ENCODE results near the gene BLM.

BLM gene

DNA sequence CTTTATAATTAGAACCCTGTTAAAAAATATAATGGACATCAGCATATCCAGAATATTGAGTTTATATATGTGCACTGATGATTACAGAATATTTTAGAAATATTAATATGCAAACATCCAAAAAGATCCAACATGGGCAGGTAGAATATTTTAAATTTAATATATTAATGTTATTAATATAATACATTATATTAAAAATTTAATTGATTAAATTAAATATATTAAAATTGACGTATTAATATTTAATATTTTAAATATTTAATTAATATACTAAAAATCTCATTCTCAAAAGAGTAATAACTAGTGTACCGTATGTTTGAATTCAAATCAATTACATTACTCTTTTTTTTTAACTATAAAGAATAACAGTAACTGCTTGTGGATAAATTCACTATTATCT lies 77.4 kb downstream of the BLM start:
- DNase-seq, result no peak

DNA sequence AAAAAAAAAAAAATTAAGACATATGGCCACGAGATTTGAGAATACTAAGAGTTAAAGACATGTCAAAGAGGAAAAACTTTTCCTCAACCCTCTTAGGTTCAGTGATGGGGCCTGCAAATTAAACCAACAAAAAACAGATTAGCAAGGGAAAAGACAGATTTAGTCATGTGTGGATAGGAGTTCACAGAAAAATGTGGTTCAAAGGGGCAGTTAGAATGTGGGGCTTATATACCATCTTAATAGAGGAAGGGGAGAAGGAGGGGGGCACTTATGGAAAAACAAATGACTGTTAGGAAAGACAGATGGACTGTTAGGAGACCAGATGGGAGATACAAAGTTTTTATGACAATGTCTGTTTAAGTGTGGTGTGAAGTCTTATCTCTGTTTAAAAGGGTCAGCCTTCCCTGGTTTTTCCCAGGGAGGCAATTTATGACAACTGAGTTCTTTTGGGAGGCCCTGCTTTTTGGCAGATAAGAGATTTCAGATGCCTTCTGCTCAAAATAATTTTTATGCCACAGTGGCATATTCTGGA lies 82.6 kb downstream of the BLM start:
- no peak for DNase-seq

- no peak for DNase-seq
Observed at GRCh38 chr15:90801803-90802202, 84.7 kb downstream of the BLM start.

DNA sequence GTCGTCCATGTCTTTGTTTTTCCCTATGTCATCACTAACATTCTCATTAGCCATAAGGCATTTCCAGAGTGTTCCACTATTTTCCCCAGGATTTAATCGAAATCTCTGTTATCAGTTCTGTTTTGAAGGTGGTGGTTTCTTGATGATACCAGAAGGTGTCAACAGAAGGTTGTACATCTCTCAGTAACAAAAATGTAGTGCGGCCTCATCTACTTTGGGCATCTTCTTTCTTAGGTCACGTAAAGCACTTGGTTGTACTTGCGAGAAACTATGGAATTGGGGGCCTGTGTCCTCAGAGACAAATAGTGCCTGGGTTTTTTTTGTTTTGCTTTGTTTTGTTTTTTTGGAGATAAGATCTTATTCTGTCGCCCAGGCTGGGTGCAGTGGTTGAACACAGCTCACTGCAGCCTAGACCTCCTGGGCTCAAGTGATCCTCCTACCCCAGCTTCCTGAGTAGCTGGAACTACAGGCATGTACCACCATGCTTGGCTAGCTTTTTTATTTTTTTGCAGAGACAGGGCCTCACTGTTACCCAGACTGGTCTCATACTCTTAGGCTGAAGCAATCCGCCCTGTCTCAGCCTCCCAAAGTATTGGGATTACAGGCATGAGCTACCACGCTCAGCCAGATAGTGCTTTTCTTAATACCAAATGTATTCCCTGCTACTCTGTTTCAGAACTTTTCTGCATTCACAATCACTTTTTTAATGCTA lies 90.1 kb downstream of the BLM start:
- no peak for DNase-seq

DNA sequence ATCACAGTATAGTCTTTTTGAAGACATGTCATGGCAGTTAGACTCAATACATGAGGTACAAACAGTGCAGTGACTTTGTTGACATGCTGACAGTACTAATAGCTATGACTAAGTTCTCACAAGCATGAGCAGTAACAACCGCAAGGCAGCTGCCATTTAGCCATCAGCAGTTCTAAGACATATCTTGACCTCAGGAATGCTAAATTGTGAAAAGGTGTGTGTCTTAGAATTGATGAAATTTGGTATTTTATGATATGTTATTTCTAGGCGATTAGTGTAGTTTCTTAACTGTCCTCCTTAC lies 90.6 kb downstream of the BLM start:
- no peak for DNase-seq

GRCh38 chr15:90808517-90809235 lies 91.5 kb downstream of the BLM start:
- no peak for DNase-seq

- DNase-seq, result no peak
Observed at GRCh38 chr15:90809536-90809935, 92.4 kb downstream of the BLM start.

DNA sequence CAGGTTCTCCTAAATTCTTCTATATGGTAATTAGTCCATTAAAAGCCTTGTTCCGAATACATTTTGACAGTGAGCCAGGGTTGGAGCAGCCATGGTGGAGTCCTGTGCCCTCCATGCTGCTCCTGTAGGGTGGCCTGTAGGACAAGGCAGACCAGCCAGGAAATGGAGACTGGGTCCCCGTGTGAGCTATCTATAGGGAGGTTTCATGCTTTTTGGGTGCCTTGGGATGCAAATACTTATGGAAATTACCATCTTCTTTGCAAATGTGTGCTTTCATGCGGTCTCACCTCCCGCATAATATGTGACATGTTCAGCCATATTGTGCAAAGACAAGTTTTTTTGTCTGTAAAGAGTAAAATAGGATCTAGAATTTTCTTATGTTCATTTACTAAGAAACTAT lies 93.2 kb downstream of the BLM start:
- no peak for DNase-seq

DNA sequence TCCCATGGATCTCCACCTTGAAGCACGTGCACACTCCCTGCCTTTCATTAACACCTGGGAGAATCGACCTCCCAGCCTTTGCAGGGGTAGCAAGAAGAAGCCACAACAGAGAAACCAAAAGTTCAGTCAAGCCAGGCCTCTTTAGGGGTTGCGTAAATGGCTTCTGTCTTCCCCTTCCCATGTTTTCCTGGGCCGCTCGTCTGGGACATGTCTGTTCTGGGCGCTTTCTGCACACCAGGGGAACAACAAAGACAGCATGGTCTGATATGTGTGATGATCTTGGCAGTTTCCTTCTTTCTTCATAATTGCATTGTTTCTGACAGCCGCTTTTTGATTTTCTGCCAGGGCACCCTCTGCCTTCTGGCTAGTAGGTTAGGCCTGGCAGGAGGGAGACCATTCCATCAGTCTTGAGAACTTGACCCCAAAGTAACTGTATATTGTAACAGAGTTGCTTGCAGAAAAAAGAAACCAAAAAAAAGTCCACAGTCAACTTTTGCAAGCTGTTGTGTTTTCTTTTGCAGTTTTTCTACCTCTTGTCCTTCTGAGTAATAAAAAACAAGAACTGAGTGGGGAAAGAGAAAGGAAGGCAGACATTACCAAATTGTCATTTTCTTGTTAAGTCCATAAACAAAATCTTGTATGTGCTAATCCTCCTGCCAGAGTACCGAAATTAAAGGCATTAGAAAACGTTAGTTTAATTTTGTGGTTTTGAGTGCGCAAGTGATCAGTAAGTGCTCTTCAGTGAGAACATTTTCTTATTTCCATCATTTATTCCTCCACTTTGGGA lies 95.2 kb downstream of the BLM start:
- no peak for DNase-seq

- no peak for DNase-seq
Observed at GRCh38 chr15:90812958-90813265, 95.8 kb downstream of the BLM start.

- DNase-seq, result no peak
Observed at GRCh38 chr15:90813796-90814190, 96.6 kb downstream of the BLM start.

DNA sequence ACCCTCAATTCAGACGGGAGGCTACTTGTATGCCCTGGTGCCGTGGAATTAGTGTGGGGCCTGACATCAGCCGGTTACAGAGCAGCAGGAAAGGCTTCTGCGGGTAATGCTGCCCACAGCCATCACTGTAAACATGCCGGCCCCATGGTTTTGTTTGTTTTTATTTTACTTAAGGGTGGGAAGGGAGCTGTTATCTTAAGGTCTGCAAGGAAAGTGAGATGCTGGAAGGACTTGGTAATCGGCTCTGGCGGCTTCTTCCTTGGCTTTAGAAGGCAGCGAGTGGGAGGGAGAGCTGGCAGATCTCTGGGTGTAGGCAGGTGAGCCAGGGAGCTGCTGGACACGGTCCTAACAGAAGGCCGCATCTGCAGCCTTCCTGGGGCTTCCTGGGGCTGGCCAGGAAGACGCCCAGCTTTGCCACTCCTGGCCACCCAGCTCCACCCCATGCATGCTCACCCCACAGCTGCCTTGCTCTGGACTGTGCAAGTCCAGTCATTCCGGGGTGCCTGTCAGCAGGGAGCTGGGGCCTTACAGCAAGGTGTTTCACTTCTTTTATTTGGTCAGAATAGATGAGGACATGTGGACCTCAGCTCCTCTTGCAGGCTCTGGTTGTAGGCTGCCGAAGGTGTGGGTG lies 97.2 kb downstream of the BLM start:
- no peak for DNase-seq

DNA sequence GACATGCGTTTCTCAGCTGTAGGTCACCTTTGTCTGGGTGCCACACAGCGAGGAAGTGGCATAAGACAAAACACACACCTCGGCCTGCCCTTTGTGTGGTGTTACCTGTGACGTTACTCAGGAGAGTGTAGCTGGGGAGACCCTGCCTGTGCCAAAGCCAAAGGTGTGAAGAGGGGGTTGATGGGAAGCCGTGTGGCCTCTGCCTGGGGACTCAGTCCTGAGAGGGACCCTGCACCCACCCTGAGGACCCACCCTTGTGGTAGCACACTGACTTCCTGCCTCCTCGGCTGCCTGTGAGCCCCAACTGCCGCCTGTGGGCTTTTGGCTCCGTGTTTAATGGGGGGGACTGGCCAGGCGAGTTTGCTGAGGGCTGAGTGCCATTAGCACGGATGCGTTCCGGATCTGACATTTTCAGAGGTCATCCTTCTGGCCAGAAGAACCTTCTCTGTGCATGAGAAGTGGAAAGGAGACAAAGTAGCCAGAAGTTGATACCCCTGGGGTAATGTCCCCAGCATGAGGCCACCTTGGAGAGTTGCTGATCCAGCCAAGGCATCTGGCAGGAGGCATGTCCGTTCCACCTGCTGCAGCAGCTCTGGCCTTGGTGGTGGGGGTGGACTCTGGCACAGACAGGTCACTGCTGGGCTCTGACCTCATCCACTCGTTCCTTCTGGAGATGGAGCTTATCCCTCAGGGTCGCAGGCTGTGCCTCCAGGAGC lies 99.4 kb downstream of the BLM start:
- peak; percentile 35 to 41 for DNase-seq

DNA sequence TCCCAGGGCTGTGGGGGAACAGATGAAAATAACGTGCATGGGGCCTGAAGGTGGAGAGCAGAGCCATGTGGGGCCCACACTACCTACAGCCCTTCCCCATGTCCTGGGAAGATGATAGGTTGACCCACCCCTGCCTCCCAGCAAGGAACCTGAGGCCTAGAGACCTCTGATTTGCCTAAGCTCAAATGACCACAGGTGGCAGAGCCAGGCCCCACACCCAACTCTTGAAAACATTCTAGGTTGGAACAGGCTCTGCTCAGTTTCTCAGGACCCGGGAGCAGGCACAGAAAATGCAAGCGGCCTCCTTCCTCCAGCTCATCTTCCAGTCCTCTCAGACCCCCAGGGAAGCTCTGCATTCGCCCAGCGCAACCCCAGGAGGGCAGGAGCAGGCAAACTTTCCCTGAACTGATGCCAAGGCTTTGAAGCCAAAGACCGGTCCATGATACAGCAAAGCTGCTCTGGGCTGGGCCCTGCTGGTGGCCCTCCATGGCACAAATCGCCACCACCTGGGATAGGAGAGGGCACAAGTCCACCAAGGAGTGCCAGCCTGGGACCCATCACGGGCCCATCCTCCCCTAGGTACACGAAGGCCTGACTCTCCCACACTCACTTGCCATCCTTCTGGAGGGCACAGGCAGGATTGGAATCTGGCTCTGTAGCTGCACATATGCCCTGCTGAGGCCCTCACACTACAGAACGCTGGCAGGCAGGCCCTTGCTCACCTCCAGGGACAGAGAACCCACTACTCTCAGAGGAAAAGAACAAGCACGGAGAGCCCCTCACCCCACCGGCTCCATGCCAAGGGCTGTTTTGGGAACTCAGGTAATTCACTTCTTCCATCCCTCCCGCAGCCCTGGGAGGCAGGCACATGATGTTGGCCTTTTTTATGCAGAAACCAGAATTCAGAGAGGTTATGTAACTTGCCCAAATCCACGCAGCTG lies 100.2 kb downstream of the BLM start:
- DNase-seq, result no peak

- peak in 1 of 2 donors; percentile 68 for DNase-seq
Observed at GRCh38 chr15:90818251-90819210, 101.4 kb downstream of the BLM start.

DNA sequence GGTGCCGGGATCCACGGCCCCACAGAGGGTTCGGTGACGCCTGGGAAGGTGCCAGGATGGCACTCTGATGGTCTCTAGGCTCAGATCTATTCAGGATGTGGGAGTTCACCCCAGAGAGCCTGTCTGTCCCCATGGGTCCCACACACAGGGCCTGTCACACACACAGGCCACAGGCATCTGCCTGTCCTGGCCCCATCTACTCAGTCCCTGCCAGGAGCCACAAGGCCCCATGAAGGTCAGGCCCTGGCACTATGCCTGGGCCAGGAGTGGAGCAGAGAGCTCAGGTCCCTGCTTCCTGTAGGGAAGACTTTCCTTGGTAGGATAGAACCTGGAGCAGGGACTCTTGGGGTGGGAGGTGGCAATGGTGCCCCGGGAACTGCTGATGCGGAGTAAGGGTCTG lies 102.2 kb downstream of the BLM start:
- no peak for DNase-seq

- no peak for DNase-seq
Observed at GRCh38 chr15:90819850-90820249, 102.7 kb downstream of the BLM start.

DNA sequence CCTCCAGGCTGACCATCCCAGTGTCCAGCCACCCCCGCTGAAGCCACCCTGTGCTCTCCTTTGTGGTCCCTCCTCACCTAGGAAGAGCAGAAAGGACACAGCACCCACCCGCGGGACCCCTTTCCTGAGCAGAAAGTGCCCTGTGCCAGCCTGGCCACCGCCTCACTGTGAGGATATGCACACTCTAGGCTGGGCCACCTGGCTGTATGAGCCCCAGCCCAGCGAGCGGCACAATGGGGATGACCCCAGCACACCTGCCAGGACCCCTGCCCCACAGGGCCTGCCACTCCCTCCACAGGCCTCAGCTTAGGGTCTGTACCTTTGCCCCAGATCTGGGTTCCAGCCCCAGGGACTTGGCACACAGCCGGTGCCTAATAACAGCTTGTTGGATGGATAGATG lies 103.3 kb downstream of the BLM start:
- DNase-seq, result no peak

DNA sequence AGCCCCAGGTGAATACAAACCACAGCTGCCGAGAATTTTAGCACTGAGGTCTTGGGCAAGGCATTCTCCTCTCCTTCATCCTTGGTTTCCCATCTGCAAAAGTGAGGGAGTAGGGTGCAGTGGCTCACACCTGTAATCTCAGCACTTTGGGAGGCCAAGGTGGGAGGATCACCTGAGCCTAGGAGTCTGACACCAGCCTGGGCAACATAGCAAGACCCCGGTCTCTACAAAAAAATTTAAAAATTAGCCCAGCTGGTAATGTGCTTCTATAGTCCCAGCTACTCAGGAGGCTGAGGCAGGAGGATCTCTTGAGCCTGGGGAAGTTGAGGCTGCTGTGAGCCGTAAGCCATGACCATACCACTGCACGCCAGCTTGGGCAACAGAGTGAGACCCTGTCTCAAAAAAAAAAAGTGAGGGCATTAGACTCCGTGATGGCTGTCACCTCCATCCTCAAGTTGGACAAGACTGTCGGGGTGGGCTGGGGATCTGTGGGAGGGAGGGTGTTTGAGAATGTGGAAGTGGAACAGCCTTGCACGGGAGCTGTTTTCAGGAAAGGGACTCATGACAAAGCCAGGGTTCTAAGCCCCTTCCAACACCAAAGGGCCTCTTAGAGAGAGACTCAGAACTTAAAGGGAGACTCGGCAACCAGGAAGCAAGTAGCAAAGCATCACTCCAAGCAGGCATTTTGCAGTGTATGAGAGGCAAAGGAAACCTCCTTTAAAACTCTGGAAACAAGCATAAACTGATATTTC lies 105.2 kb downstream of the BLM start:
- no peak for DNase-seq

Measured in CD4-positive, alpha-beta T cell treated with Interferon alpha-2 for 1 hour (primary cell).